ENCODE data around the gene MB21D2. TPM values are rescaled to one million over a fixed set of nuclear protein-coding genes. Genes with fewer than 3 reads are reported as not detected.
"Not testable (repeated sequence)": the region's sequence is repeated elsewhere in the genome, so short reads cannot be mapped to it uniquely, and the experiment has no call there.

Gene MB21D2
- total RNA-seq (2014; rRNA removed; shearing (Covaris generic)) (0.06 TPM in 1 of 2 replicates, not detected in the other), total RNA-seq (2022) (not detected in 2 replicates), Bru-seq, nascent RNA (percentile 9 among the genes with signal in this experiment), BruChase-seq, experiment 1, labeled RNA remaining after a 6-hour chase (percentile 8 among the genes with signal in this experiment), BruChase-seq, experiment 2, labeled RNA remaining after a 2-hour chase (percentile 9 among the genes with signal in this experiment)
- long read RNA-seq = 0 reads

GRCh38 chr3:192917404-192918274 lies at the start of gene MB21D2:
Gene MB21D2, minus strand, starts transcription at chr3:192917856. Its CDS starts 16 bp downstream, at chr3:192917840.
- Histone ChIP-seq H2AFZ (ENCODE audit: low read length) (no peak within 1 kb of the TSS), H3K27ac (ENCODE audit: low read depth, low read length, poor library complexity, severe bottlenecking) (no peak within 1 kb of the TSS), H3K4me1 (ENCODE audit: insufficient read depth, low read length, poor library complexity, severe bottlenecking) (no peaks in the 10 kb centered on the region), H3K4me3 (ENCODE audit: low read depth, low read length, poor library complexity, severe bottlenecking) (no peak within 1 kb of the TSS), H3K36me3 (ENCODE audit: insufficient read depth, low read length) (no peaks in the 10 kb centered on the region), H4K20me1 (ENCODE audit: insufficient read depth, low read length) (no peaks in the 10 kb centered on the region), H3K9me2 (ENCODE audit: insufficient read depth, low read length) (no peaks in the 10 kb centered on the region), H3K9me3 (ENCODE audit: low read length) (no peaks in the 10 kb centered on the region), H3K4me2 (ENCODE audit: low read length) (no peak within 1 kb of the TSS), H3K79me2 (ENCODE audit: insufficient read depth, low read depth, low read length) (no peaks in the 10 kb centered on the region)
- CTCF ChIA-PET (ENCODE audit: unreplicated experiment) = no interaction called here
- BruUV-seq (replicated peaks) = no TSS peak
- no peak for DNase-seq (ENCODE audit: low spot score)
- TF ChIP-seq EZH2phosphoT487 (IDR thresholded peaks at IDR 0.05; ENCODE audit: borderline replicate concordance, low read depth, low read length) (no peak), CTCF (conservative IDR thresholded peaks at IDR 0.05; ENCODE audit: low read length) (no peak)
- intact Hi-C loops (cut with micrococcal nuclease; ENCODE audit: unreplicated experiment) = no loop called here
- POLR2A ChIA-PET = interaction anchor here (0.6 kb wide), 1 partner anchor 26 kb away, joined by 3 read pairs; no protein-coding TSS in a partner anchor

DNA sequence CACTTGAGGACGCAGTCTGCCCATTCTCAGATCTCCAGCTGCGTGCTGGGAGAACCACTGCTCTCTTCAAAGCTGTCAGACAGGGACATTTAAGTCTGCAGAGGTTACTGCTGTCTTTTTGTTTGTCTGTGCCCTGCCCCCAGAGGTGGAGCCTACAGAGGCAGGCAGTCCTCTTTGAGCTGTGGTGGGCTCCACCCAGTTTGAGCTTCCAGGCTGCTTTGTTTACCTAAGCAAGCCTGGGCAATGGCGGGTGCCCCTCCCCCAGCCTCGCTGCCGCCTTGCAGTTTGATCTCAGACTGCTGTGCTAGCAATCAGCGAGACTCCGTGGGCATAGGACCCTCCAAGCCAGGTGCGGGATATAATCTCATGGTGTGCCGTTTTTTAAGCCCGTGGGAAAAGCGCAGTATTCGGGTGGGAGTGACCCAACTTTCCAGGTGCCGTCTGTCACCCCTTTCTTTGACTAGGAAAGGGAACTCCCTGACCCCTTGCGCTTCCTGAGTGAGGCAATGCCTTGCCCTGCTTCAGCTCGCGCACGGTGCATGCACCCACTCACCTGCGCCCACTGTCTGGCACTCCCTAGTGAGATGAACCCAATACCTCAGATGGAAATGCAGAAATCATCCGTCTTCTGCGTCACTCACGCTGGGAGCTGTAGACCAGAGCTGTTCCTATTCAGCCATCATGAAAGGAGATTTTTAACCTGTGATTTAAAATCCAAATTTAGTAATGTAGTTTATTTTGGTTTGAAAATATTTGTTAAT lies 47.5 kb upstream of the MB21D2 start:
- DNase-seq (ENCODE audit: low spot score); H3K4me2 ChIP-seq (ENCODE audit: low read length); BruUV-seq (replicated peaks); H3K79me2 ChIP-seq (ENCODE audit: insufficient read depth, low read depth, low read length); H3K36me3 ChIP-seq (ENCODE audit: insufficient read depth, low read length); intact Hi-C loops (cut with micrococcal nuclease; ENCODE audit: unreplicated experiment); H3K4me3 ChIP-seq (ENCODE audit: low read depth, low read length, poor library complexity, severe bottlenecking); H3K9me3 ChIP-seq (ENCODE audit: low read length); H3K9me2 ChIP-seq (ENCODE audit: insufficient read depth, low read length); H2AFZ ChIP-seq (ENCODE audit: low read length); H4K20me1 ChIP-seq (ENCODE audit: insufficient read depth, low read length); POLR2A ChIA-PET; H3K4me1 ChIP-seq (ENCODE audit: insufficient read depth, low read length, poor library complexity, severe bottlenecking); CTCF ChIA-PET (ENCODE audit: unreplicated experiment); H3K27ac ChIP-seq (ENCODE audit: low read depth, low read length, poor library complexity, severe bottlenecking): not testable (repeated sequence)

DNA sequence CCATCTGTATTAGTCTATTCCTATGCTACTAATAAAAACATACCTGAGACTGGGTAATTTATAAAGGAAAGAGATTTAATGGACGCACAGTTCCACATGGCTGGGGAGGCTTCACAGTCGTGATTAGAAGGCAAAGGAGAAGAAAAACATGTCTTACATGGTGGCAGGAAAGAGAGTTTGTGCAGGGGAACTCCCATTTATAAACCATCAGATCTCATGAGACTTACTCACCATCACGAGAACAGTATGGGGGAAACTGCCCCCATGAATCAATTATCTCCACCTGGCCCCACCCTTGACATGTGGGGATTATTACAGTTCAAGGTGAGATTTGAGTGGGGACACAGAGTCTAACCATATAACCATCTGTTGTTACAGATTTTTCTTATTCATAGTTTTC lies 42.1 kb upstream of the MB21D2 start:
- Histone ChIP-seq H3K9me2 (ENCODE audit: insufficient read depth, low read length) (no peaks in the 10 kb centered on the region), H4K20me1 (ENCODE audit: insufficient read depth, low read length) (no peaks in the 10 kb centered on the region), H3K4me1 (ENCODE audit: insufficient read depth, low read length, poor library complexity, severe bottlenecking) (no peaks in the 10 kb centered on the region), H3K4me3 (ENCODE audit: low read depth, low read length, poor library complexity, severe bottlenecking) (no peak overlapping the region), H3K36me3 (ENCODE audit: insufficient read depth, low read length) (no peaks in the 10 kb centered on the region), H2AFZ (ENCODE audit: low read length) (no peak overlapping the region), H3K9me3 (ENCODE audit: low read length) (no peaks in the 10 kb centered on the region), H3K27ac (ENCODE audit: low read depth, low read length, poor library complexity, severe bottlenecking) (no peak overlapping the region), H3K4me2 (ENCODE audit: low read length) (no peak overlapping the region), H3K79me2 (ENCODE audit: insufficient read depth, low read depth, low read length) (no peaks in the 10 kb centered on the region)
- intact Hi-C loops (cut with micrococcal nuclease; ENCODE audit: unreplicated experiment) = no loop called here
- BruUV-seq (replicated peaks) = no TSS peak
- ChIA-PET POLR2A (no interaction called here), CTCF (ENCODE audit: unreplicated experiment) (no interaction called here)
- no peak for DNase-seq (ENCODE audit: low spot score)
- no peak for TF ChIP-seq CTCF (conservative IDR thresholded peaks at IDR 0.05; ENCODE audit: low read length)
- TF ChIP-seq EZH2phosphoT487 (IDR thresholded peaks at IDR 0.05; ENCODE audit: borderline replicate concordance, low read depth, low read length) = no peak

Measured in OCI-LY7 (cell line).